RPMI7951 (cell line): Measurements from ENCODE around the gene GPC6. TPM values are rescaled to one million over a fixed set of nuclear protein-coding genes. Genes with fewer than 3 reads are reported as not detected.

ENCODE experiments used
- DNase-seq: peaks from one replicate; pipeline ENCODE4 v3.0.0-alpha.2; 2012; ENCODE audit warnings: low read depth
- total RNA-seq: library from RNA; depleted of rRNA; stranded (reverse); fragments of >200 nt; shearing (Covaris generic); gene quantifications from 2 replicates; pipeline ENCODE4 v1.2.3, GENCODE V29; 2014

The GPC6 gene
- total RNA-seq, 1 experiment from 2014 or later = under 0.01 TPM

DNA sequence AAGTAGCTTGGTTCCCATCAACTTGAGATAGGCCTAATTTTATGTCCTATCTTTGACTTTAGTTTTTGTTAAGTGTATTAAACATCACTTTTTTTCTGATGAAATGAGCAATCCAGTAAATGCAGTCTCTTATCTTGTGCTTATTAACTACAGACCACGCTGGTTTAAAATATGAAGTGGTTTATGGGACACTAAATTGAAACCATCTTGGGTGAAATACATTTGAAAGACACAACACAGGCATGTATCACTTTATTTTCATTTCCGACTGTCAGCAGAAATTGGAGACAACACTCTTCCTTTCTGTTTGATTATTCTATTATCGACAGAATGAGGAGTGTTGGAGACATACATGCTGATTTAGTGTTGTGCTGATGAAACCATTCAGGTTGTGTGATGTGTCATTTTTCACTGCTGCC lies 447.7 kb downstream of the GPC6 start:
- DNase-seq = no peak

DNA sequence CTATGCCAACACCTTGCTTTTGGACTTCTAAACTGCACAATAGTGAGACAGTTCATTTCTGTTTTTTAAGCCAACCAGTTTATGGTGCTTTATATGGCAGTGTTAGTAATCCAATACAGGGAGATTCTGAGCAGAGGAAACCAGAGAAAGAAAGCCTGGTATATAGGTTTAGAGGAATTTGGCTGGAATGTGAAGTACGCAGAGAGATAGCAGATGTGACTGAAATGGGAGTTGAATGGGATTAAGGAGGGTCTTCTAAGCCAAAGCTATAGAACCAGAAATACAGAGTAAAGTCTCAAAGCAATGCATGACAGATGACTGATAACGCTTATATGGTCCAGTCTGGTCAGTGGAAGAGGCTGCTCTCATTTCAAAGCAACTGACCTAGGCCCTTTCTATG lies 453.7 kb downstream of the GPC6 start:
- DNase-seq = no peak

DNA sequence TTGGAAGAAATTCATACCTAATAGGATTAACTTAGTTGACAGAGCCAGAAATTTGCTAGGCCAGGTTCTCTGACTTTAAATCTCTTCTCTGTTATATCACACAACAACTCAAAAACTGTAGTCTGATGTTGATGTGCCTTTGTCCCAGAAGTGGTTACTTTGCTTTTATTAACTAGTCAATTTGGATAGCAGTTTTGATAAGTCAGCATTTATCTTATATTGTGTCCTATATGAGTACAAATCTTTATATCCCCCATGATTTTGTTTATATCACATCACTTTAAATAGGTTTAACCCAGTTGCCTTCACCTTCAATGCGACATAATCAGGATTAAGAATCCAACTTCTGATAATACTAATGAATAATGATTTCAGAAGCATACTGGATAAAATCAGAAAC lies 459.3 kb downstream of the GPC6 start:
- no peak for DNase-seq

DNA sequence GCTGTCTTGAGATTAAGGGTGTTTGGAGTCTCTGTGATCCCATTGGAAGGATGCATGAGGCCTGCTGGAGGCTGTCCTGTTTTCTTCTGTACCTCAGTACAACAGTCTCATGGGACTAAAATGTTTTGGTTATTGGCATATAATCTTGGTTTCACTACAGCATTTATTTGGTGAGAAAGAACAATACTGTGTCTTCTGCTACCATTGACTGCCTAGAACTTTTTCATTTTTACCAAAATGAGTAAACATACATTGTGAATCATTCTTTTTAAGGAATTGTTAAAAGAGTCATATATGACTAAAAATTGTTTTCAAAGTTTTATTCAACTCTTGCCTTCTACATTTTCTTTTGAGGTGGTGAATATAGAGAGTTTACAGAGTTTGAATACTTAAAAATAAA lies 459.8 kb downstream of the GPC6 start:
- DNase-seq = no peak

DNA sequence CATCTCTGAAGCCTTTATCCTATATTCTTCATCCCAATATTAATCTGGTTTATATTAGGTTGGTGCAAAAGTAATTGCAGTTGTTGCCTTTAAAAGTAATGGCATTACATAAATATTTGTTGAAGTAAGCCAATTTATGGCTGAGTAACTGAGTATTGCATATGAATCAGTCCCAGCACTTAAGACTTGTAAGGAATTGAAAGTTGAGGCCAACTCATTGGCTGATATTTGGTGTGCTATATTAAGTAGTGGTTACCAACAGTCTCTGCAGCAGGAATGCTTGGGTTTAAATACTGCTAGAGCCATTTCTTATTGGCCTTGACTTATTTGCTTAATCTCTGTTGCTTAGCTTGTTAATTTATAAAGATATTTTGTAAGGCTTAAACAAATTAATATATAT lies 460.7 kb downstream of the GPC6 start:
- DNase-seq = no peak

DNA sequence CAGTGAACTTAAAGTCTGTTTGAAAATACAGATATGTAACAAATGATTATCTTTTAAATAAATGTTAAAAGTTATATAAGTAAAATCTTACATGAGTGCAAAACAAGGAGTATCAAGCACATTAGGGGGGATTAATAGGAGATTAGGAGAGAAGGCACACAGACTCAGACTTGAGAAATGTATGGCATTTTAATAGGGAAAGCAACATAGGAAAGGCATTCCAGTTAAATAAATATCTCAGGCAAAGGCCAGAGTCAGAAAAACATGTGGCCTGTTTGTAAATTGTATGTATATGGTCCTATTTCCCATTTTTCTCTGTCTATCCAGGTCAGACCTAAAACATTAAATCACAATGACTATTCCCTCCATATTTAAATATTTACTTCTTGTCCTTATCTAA lies 462.7 kb downstream of the GPC6 start:
- DNase-seq = no peak

DNA sequence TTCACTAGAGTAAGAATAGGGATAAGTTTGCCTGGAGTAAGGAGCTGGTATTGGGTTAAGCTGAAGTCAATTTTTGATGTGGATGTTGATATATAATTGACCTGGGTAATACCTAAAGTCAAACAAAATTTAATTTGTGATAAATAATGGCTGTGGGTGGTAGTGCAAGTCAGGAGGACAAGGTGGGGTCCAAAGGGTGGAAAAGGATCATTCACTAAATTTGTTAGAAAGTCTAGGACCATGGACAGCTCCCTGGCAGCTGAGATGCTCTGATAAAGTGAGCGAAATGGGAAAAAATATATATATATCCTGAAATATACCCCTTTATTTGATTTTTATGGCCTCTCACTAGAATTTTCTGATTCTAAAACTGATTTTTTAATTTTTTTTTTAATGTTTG lies 463.5 kb downstream of the GPC6 start:
- no peak for DNase-seq

DNA sequence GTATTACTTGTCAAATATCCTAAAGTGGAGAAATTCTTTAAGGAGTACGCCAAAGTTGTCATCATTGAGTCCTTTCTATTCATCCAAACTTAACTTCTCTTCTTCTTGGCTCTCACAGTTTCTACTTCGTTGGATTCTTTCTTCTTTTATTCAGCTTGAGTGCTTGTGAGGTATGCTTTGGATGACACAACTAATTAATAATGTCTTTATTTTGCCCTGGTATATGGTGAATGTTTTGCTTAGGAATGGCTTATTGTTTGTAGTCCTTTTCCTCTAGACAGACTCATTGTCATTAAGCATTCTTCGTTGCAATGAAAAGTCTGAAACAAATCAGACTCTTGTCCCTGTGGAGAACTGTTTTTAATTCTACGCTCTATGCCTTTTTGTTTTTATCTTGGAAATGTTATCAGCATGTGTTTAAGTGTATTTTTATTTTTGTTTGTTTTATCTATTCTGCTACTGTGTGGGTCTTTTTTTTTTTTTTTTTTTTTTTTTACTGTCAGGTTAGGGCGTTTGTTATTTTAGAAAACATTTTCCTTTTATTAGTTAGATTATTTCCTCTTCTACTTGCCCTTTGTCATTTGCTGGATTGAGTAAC lies 471.5 kb downstream of the GPC6 start:
- DNase-seq = no peak

DNA sequence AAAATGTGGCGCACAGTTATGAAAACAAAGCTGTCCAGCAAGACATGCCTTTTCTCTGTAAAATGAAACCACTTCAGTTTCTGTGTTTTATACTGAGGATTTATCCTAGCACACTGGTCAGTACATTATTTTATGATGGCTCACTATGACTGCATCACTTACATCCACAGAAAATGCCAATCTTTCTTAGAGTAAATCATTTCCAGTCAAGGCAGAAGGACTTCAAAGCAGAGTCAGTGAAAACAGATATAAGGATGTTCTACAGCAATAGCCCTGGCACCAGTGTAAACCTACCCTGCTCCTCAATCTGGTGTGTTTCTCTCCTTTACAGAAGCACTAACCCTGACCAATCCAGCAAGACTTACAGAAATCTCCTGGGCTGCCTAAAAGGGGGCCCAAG lies 473.5 kb downstream of the GPC6 start:
- no peak for DNase-seq

DNA sequence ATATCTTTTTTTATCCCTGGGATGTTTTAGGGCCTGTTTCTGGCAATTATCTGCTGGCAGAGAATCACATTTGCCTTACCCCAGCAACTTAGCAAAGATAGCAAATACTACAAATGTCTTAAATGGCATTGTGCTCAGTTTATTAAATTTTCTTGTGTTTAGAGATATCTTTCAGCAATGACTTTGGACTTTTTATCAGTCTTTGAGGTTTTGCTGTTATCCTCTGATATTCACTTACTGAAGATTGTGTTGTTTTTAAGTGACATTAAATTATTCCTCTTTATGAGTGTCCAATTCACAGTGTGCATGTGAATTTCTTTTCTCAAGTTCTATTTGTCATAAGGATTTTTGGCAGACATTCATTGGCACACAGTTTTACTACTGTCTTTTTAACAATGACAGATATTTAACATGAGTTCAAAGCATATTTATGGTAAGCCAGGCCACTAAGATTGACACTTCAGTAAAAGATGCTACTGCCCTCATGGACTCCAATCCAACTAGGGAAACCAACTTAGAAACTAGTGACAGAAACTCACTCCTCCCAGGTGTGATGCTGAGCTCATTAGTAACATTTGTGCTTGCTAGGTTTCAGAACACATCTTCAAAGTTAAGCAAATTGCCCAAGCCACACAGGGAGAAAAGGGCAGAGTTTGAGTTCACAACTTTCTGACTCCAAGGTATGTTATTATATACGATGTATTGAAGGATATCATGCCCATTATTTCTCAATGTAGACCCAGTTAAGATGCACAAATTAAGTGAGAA lies 481.9 kb downstream of the GPC6 start:
- DNase-seq = no peak

DNA sequence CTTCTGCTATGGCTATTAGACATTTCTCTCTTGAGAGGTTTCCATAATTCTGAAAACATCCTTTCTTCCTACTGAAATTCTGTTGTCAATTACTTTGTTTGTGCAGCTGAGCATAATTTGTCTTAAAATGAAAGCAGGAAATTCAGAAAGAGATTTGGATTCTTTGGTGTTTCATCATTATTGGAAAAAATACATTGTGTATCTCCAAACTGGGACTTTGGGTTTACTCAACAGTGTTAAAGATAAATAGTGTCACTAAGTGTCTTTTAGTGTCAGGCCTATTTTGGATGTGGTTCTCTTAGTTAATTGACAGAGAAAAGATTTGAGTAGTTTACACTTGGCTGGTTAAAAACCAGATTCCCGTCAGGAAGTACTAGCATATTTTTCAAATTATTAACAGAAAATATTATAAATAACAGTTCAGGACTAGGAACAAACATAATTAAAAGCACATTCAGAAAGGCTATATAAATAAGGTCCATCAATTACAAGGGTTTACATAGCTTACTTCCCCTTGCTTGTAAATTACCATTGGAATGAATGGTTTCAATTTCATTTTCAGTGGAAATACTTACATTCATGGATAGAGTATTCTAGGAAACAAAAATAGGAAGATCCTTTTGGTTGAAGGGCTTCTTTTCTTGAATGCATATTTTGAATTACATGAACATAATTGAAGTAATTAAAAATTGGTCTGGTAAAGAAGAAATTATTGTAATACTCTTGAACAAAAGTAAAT lies 483.1 kb downstream of the GPC6 start:
- DNase-seq = no peak

DNA sequence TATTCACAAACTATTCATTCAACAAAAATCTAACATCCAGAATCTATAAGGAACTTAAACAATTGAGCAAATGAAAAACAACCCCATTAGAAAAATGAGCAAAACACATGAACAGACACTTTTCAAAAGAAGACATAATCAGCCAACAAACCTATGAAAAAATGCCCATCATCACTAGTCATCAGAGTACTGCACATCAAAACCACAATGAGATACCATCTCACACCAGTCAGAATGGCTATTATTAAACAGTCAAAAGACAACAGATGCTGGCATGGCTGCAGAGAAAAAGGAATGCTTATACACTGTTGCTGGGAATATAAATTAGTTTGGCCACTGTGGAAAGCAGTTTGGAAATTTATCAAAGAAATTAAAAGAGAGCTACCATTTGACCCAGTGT lies 487.6 kb downstream of the GPC6 start:
- DNase-seq = no peak

DNA sequence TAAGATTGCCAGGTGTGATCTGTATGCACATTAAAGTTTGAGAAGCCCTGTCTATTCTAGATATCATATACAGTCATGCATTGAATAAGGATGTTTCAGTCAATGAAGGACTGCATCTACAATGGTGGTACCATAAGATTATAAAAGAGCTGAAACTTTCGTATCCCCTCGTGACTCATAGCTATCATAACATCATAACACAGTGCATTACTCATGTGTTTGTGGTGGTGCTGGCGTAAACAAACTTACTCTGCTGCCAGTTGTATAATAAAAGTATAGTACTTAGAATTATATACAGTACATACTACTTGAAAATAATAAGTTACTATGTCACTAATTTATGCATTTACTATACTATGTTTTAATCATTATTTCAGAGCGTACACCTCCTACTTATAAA lies 489.3 kb downstream of the GPC6 start:
- DNase-seq = no peak

DNA sequence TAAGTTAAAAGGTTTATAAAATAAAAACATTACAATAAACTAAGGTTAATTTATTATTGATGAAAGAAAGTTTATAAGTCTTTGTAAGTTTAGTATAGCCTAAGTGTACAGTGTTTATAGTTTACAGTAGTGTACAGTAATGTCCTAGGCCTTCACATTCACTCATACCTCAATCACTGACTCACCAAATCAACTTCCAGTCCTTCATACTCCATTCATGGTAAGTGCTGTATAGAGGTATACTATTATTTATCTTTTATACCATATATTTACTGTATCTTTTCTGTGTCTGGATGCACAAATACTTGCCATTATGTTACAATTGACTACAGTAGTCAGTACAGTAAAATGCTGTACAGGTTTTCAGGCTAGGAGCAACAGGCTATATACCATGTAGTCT lies 490.0 kb downstream of the GPC6 start:
- DNase-seq = no peak

DNA sequence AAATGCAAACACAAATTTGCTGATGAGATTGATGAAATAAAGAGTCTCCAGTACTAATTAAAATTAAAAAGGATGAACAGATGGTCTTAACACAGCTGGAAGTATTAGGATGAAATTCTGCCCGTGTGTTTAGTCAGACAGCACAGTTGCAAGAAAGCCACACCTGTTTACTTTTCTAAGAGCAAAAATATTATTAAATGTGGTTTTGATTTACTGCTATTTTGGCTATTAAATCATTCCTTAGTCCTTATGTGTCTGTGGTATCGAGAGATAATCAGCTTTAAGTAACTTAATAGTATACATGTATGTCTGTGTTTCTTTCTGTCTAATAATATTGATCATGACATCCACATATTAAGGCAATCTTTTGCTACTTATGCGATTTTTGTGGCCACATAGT lies 494.9 kb downstream of the GPC6 start:
- DNase-seq = no peak

DNA sequence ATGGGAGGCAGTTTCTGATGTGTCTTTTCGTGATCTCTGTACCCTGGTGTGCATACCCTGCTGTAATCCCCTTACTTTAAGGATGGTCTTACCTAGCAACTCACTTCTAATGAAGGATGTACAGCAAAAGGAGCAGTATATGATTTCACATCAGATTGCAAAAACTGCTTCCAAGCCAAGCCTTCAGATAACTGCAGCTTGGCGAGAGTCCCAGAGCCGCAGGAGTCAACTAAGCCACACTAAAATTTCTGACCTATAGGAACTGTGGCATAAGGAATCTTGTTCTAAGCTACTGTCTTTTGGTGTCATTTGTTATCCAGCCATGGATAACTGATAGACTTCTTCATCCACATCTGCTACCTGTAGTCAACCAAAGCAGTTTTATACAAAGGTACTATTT lies 496.7 kb downstream of the GPC6 start:
- no peak for DNase-seq

DNA sequence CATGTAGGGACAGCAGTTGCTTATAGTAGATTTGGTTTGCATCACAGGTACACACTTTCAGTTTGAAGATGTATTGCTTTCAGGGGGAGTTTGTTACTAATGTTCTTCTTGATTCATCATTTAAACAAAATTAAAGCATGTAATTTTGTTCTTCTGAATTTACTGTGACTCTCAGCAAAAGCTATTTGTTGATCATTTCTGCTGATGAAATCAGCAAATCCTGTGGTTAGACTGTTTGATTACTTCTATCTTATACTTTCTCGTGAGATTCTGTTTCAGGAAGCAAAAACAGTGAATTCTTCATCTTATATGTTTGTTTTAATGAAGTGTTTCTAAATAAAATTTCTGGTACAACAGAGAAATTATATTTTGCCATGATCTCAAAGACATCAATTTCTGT lies 497.6 kb downstream of the GPC6 start:
- no peak for DNase-seq

DNA sequence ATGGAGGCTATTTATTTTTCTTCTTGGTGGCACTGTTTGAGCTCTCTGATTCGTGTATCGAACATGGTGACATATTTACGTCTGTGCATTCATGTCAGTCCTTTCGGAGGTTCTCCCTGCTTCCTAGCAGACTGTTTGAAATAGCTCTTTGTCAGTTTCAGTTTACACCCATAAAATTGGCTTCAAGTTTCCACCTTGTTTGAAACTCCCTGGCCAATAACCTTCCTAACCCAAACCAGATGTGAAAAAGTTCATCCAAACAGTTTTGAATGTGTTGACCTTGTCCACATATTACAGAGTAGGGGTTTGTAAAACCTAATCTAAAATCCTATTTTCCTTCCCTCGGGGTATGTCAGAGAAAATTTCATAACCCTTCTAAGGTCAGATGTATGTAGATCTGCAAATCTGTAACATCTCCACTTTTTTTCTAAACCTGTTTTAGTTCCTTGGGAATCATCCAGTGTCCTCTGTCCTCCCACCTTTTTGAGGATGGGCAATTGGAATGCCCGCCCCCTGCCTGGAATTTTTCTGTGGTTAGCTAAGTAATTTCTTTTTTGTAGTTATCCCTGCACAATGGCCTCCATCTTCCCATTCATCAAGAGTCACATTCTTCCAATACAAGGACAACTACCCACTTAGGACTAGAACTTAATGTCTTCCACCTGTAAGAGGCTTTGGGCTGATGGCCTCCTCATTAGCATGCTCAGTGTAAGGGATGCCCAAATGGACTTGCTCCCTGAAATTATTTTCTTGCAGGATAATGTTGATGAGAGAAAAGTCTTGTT lies 499.8 kb downstream of the GPC6 start:
- DNase-seq = no peak

DNA sequence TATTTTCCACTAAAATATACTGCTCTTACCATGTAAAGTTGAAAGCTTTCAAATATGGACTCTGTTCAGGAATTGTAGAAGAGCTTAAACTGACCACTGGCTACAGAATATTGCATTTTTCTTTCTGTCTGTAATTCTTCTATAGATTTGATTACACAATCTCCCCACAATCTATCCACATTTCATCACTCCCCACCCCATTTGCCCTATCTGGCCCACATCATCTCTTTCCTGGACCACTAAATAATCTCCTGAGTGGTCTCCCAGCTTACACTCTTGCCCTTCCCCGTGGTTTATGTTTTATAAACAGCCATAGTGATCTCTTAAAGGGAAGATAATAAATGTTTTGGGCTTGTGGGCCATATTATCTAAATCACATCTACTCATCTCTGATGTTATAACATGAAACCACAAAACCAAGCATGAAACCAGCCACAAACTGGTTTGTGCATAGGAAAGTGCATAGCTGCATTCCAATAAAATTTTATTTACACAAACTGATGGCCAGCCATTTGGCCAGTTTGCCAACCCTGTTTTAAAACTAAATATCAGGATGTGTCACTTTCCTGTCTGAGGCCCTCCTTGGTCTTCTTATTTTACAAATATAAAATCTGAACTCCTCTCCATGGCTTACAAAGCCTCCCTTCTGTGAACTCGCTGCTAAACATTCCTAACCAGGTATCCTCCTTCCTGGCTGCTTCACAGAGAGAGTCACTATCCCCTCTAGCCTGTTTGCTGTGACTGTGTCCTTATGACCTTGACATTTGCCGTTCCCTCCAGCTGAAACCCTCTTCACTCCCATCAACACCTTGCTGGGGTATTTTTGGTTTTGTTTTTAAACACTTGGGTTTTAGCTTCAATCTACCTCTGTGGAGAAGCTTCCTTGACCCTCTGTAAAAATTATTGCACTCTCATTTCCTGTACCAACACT lies 500.9 kb downstream of the GPC6 start:
- no peak for DNase-seq

DNA sequence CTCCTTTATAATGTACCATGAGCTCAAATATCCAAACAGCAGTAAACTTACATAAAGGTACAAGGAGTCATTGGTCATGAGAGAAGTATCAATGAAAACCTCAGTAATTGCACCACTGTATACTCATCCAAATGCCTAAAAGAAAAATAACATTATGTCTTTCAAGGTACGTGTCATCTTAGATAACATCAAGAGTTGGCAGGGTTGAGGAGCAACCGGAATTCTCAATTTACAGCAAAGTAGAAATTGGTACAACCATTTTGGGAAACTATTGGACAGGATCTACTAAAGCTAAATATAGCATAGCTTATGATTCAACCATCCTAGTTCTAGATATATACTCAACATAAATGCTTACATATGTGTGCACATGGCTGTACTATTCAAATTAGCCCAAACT lies 502.8 kb downstream of the GPC6 start:
- no peak for DNase-seq

DNA sequence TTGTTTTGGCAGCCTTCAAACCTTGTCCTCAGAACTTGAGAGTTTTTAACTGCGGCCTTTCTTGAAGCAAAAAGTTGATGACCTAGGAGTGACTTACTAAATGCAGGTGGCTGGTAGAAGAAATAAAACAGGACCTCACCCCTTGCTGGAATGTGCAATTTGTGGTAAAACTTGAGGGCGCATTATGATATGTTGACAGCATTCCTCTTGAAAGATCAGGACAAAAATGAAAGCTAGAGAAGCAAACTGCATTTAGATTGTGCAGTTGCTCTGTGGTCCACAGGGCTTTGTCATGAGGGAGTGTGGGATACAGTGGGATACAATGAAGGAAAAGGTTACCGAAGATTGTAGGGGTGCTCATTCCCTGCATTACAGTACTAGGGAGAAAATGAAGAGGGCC lies 504.2 kb downstream of the GPC6 start:
- no peak for DNase-seq
